Gastroesophageal sphincter (tissue), 4 donors: ENCODE measurements around the gene KCNA10. TPM values are rescaled to one million over a fixed set of nuclear protein-coding genes. Genes with fewer than 3 reads are reported as not detected.

Source experiments
- ATAC-seq: fragments of 150-250 bp; one replicate; pipeline ENCODE4 v1.9.1; 2016; ENCODE audit warnings: mild to moderate bottlenecking, moderate library complexity
- H3K27ac ChIP-seq, 4 donors: fragments of 200-600 bp; sonication (generic) in 3 of 4; 1 replicate in 3 of 4; 2 replicates in 1 of 4; pipeline ENCODE4 v1.5.1; 2016 to 2019
- H3K27me3 ChIP-seq: fragments of 200-600 bp; sonication (generic); one replicate; pipeline ENCODE4 v1.5.1; 2019
- H3K36me3 ChIP-seq, 2 donors: fragments of 200-600 bp; sonication (generic); one replicate each; pipeline ENCODE4 v1.5.1; 2019; ENCODE audit warnings: control low read depth in 1 of 2
- H3K4me1 ChIP-seq, 3 donors: fragments of 200-600 bp; sonication (generic); 1 replicate in 2 of 3; 2 replicates in 1 of 3; pipeline ENCODE4 v1.5.1; 2016 to 2019; ENCODE audit warnings: control low read depth in 2 of 3
- H3K4me3 ChIP-seq, 2 donors: fragments of 200-600 bp; sonication (generic); one replicate each; pipeline ENCODE4 v1.5.1; 2019; ENCODE audit warnings: mild to moderate bottlenecking in 1 of 2, moderate library complexity in 1 of 2
- H3K9me3 ChIP-seq, 3 donors: fragments of 200-600 bp; sonication (generic); one replicate each; pipeline ENCODE4 v1.5.1; 2017 to 2019; ENCODE audit warnings: control low read depth in 2 of 3
- EP300 ChIP-seq: sonication (generic); formaldehyde crosslinking; IDR thresholded peaks from one replicate; pipeline ENCODE4 v1.6.1; 2017; ENCODE audit warnings: antibody characterized with exemption, mild to moderate bottlenecking
- POLR2A ChIP-seq, 2 donors: fragments of 450-650 bp; IDR thresholded peaks; one replicate each; pipeline ENCODE4 v1.6.1; 2017; ENCODE audit warnings: antibody characterized with exemption in 2 of 2, mild to moderate bottlenecking in 2 of 2, moderate library complexity in 1 of 2
- POLR2AphosphoS5 ChIP-seq: sonication (generic); formaldehyde crosslinking; IDR thresholded peaks from one replicate; pipeline ENCODE4 v1.6.1; 2017; ENCODE audit warnings: antibody characterized with exemption
- WGBS, 2 donors: methylation state at CpG; one replicate each; pipeline ENCODE4 v1.1.5; 2018; ENCODE audit warnings: low coverage in 1 of 2; 5-methylcytosine and 5-hydroxymethylcytosine counted together
- total RNA-seq, 4 donors: library from RNA; depleted of rRNA; stranded (reverse); fragments of >200 nt; gene quantifications; one replicate each; pipeline ENCODE4 v1.1.0, GENCODE V29; 2016
- TF ChIP-seq, protein P1 (sequence below), 4 experiments: fragments of 200-600 bp in 2 of 4; fragments of 450-650 bp in 2 of 4; sonication (generic) in 1 of 4; IDR thresholded peaks; one replicate each; pipeline ENCODE4 v1.5.1; 2017 to 2019; ENCODE audit warnings: antibody characterized with exemption in 4 of 4, mild to moderate bottlenecking in 2 of 4, moderate library complexity in 2 of 4

Gene KCNA10
- total RNA-seq, 4 donors from 2014 or later, result not detected

DNA sequence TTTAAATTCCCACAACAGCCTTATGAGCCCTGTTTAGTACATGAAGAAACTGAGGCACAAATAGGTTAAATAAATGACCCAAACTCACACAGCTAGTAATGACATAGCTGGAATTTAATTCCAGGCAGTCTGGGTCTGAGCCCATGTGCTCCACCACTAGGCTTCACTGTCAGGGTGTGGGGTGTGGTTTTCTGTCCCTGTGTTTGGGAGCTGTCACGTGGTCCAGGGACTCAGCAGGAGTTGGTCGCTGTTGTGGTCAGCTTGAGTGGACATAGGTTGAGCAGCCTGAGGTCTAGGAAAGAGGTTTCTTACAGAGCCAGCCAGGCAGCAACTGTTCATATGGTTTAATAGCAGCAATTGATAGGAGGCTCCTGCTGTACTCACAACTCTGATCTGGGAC is 28.0 kb upstream of the KCNA10 start:
- no peaks in the 10 kb centered on the region for H3K9me3 ChIP-seq
- H3K4me1 ChIP-seq, result no peaks in the 10 kb centered on the region
- TF ChIP-seq, protein P1, sequence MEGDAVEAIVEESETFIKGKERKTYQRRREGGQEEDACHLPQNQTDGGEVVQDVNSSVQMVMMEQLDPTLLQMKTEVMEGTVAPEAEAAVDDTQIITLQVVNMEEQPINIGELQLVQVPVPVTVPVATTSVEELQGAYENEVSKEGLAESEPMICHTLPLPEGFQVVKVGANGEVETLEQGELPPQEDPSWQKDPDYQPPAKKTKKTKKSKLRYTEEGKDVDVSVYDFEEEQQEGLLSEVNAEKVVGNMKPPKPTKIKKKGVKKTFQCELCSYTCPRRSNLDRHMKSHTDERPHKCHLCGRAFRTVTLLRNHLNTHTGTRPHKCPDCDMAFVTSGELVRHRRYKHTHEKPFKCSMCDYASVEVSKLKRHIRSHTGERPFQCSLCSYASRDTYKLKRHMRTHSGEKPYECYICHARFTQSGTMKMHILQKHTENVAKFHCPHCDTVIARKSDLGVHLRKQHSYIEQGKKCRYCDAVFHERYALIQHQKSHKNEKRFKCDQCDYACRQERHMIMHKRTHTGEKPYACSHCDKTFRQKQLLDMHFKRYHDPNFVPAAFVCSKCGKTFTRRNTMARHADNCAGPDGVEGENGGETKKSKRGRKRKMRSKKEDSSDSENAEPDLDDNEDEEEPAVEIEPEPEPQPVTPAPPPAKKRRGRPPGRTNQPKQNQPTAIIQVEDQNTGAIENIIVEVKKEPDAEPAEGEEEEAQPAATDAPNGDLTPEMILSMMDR (IDR thresholded peaks at IDR 0.05), result no peak
- no peak for TF ChIP-seq POLR2A (IDR thresholded peaks at IDR 0.05)
- no peak for TF ChIP-seq EP300
- no peak for TF ChIP-seq POLR2AphosphoS5
- no peak overlapping the region for H3K27ac ChIP-seq
- WGBS, 2 donors, result no CpG with 5 or more reads among the region's 2 CpGs
- H3K36me3 ChIP-seq, result no peaks in the 10 kb centered on the region
- H3K27me3 ChIP-seq, result peaks cover 47% of the 10 kb centered on the region
- ATAC-seq, result no peak
- H3K4me3 ChIP-seq, result no peak overlapping the region

DNA sequence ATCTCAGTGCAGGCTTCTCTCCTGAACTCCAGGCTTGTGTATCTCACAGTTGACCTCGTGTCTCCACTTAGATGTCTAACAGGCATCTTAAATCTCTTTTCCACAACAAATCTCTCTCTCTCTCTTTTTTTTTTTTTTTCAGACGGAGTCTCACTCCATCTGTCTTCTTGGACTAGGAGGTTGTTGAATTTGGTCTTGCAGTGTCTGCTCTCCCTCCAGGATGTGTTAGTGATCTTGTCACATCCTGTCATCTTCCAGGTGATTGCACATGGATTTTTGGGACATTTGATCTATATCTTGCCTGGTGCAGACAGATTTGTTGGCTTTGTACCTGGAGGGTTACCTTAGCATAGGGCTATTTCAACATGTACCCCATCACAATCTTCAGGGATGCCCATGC is 26.5 kb upstream of the KCNA10 start:
- 27 to 38% methylated on average over 1 to 2 of the region's 2 CpGs for WGBS, 2 donors
- Histone ChIP-seq H3K9me3 (no peaks in the 10 kb centered on the region), H3K36me3 (no peaks in the 10 kb centered on the region), H3K4me3 (no peak overlapping the region), H3K27ac (no peak overlapping the region), H3K4me1 (no peaks in the 10 kb centered on the region), H3K27me3 (peaks cover 33% of the 10 kb centered on the region)
- ATAC-seq, result no peak
- TF ChIP-seq POLR2AphosphoS5 (no peak), POLR2A (IDR thresholded peaks at IDR 0.05) (no peak), EP300 (no peak)
- TF ChIP-seq, protein P1 (IDR thresholded peaks at IDR 0.05), result no peak

DNA sequence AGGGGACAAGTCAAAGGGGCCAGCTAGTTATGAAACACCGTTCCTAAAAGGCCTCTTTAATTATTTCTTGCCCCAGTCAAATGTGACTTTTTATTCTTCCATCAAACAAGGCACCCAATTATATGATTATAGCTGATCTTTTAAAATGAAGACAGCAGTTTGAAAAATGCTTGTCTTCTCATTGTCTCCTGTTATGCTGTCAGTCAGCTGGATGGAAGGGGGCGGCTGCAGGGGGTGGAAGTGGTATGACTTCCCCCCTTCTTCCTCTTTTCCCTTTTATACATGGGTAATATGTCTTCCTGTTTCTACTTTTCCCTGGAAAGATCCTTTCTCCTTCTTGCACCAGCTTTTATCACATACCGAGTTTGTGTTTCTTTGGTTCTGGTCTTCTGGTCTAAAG is 25.8 kb upstream of the KCNA10 start:
- H3K27ac ChIP-seq, result no peak overlapping the region
- no peaks in the 10 kb centered on the region for H3K9me3 ChIP-seq
- no peak for ATAC-seq
- H3K4me1 ChIP-seq, result no peaks in the 10 kb centered on the region
- H3K27me3 ChIP-seq, result peaks cover 36% of the 10 kb centered on the region
- H3K36me3 ChIP-seq, result no peaks in the 10 kb centered on the region
- WGBS, 2 donors, result 70 to 73% methylated on average over 3 of the region's 3 CpGs
- TF ChIP-seq, protein P1 (IDR thresholded peaks at IDR 0.05), result no peak
- TF ChIP-seq EP300, result no peak
- TF ChIP-seq POLR2AphosphoS5, result no peak
- no peak for TF ChIP-seq POLR2A (IDR thresholded peaks at IDR 0.05)
- H3K4me3 ChIP-seq, result no peak overlapping the region

DNA sequence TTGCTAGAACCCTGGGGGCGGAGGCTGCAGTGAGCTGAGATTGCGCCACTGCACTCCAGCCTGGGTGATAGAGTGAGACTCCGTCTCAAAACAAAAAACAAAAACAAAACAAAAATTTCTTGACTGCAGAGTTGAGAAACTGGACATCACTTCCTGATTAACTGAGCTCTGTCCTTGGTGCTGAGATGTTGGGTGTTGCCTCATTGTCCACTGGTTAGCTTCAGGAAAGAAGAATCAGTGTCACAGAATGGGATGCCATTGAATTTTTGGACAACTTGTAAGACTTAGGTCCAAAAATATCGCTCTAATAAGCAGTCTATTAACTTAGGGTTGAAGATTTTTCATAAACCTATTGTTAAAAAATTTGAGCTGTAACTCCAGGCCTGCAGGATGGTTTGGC is 23.8 kb upstream of the KCNA10 start:
- ATAC-seq, result no peak
- 18 to 42% methylated on average over 2 to 4 of the region's 4 CpGs for WGBS, 2 donors
- no peak overlapping the region for H3K27ac ChIP-seq

DNA sequence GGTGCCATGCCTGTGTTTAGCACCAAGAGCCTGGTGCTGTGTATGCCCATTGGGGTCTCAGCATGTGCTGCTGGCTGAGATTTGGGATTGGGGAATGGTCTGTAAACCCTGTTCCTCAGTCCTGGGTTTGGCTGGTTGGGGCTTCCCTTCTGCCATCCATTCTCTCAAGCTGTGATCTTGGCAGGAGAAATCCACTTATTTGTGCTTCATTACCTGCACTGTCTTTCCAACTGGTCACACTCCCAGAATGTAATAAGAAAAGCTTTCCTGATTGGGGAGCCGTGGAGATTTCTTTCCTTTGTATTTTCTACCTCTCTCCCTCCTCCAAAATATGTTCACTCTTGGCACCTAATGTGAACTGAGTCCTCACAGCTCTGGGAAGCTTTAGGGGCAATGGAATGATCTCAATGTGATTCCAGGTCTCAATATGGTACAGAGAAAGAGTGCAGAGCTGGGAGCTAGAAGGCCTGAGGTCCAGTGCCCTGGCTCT is 23.0 kb upstream of the KCNA10 start:
- Histone ChIP-seq H3K36me3 (no peaks in the 10 kb centered on the region), H3K4me1 (no peaks in the 10 kb centered on the region), H3K4me3 (no peak overlapping the region), H3K27me3 (peaks cover 45% of the 10 kb centered on the region), H3K9me3 (no peaks in the 10 kb centered on the region), H3K27ac (no peak overlapping the region)
- WGBS, 2 donors, result 67% methylated on average over 1 of the region's 1 CpG; no CpG with 5 or more reads in 1 of the 2 donors
- TF ChIP-seq POLR2AphosphoS5, result no peak
- TF ChIP-seq, protein P1 (IDR thresholded peaks at IDR 0.05), result no peak
- no peak for TF ChIP-seq POLR2A (IDR thresholded peaks at IDR 0.05)
- no peak for TF ChIP-seq EP300
- no peak for ATAC-seq

More for the DNA sequence above, 23.8 kb upstream of the KCNA10 start:
- no peaks in the 10 kb centered on the region for H3K9me3 ChIP-seq
- H3K4me1 ChIP-seq, result no peaks in the 10 kb centered on the region
- no peaks in the 10 kb centered on the region for H3K36me3 ChIP-seq
- peaks cover 43% of the 10 kb centered on the region for H3K27me3 ChIP-seq
- no peak overlapping the region for H3K4me3 ChIP-seq
- TF ChIP-seq POLR2A (IDR thresholded peaks at IDR 0.05), result no peak
- TF ChIP-seq, protein P1 (IDR thresholded peaks at IDR 0.05), result no peak
- no peak for TF ChIP-seq POLR2AphosphoS5
- TF ChIP-seq EP300, result no peak
